ENCODE results near the gene DBP.
"Not testable (repeated sequence)": the region's sequence is repeated elsewhere in the genome, so short reads cannot be mapped to it uniquely, and the experiment has no call there.

DBP gene

DNA sequence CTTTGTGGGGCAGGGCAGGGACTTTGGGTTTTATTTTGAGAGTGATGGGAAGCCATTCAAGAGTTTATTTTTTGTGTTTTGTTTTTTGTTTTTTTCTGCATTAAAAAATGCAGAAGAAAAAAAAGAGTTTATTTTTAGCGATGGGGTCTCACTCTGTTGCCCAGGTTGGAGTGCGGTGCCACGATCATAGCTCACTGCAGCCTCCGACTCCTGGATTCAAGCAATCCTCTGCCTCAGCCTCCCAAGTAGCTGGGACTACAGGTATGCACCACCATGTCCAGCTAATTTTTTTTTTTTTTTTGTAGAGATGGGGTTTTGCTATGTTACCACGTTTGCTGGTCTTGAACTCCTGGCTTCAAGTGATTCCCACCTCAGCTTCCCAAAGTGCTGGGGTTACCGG lies 21.3 kb upstream of the DBP start:
- TF ChIP-seq, protein P1, sequence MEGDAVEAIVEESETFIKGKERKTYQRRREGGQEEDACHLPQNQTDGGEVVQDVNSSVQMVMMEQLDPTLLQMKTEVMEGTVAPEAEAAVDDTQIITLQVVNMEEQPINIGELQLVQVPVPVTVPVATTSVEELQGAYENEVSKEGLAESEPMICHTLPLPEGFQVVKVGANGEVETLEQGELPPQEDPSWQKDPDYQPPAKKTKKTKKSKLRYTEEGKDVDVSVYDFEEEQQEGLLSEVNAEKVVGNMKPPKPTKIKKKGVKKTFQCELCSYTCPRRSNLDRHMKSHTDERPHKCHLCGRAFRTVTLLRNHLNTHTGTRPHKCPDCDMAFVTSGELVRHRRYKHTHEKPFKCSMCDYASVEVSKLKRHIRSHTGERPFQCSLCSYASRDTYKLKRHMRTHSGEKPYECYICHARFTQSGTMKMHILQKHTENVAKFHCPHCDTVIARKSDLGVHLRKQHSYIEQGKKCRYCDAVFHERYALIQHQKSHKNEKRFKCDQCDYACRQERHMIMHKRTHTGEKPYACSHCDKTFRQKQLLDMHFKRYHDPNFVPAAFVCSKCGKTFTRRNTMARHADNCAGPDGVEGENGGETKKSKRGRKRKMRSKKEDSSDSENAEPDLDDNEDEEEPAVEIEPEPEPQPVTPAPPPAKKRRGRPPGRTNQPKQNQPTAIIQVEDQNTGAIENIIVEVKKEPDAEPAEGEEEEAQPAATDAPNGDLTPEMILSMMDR (conservative IDR thresholded peaks at IDR 0.05; ENCODE audit: low read depth, low read length) = no peak
- no peak overlapping the region for H3K4me2 ChIP-seq
- no peaks in the 10 kb centered on the region for H4K20me1 ChIP-seq (ENCODE audit: insufficient read depth)
- no peaks in the 10 kb centered on the region for H3K79me2 ChIP-seq (ENCODE audit: insufficient read depth, low read depth)
- peaks cover 19% of the 10 kb centered on the region for H3K4me1 ChIP-seq (ENCODE audit: low read depth, poor library complexity, severe bottlenecking)
- H3K27ac ChIP-seq = no peak overlapping the region
- H2AFZ ChIP-seq (ENCODE audit: low read depth) = no peak overlapping the region
- H3K9ac ChIP-seq = no peak overlapping the region
- no peak overlapping the region for H3K4me3 ChIP-seq (IDR thresholded peaks at IDR 0.05; ENCODE audit: insufficient read depth, low read depth, low read length)
- H3K36me3 ChIP-seq (ENCODE audit: insufficient read depth) = no peaks in the 10 kb centered on the region
- peaks cover 34% of the 10 kb centered on the region for H3K27me3 ChIP-seq (ENCODE audit: insufficient read depth, low read depth)

GRCh38 chr19:48657828-48658227 lies 20.6 kb upstream of the DBP start:
- Histone ChIP-seq H3K4me1 (ENCODE audit: low read depth, poor library complexity, severe bottlenecking) (peaks cover 19% of the 10 kb centered on the region), H3K27me3 (ENCODE audit: insufficient read depth, low read depth) (peaks cover 34% of the 10 kb centered on the region)
- H3K79me2 ChIP-seq (ENCODE audit: insufficient read depth, low read depth); H3K36me3 ChIP-seq (ENCODE audit: insufficient read depth); H3K27ac ChIP-seq; H3K9ac ChIP-seq; H4K20me1 ChIP-seq (ENCODE audit: insufficient read depth); H2AFZ ChIP-seq (ENCODE audit: low read depth); H3K4me2 ChIP-seq; H3K4me3 ChIP-seq (IDR thresholded peaks at IDR 0.05; ENCODE audit: insufficient read depth, low read depth, low read length): not testable (repeated sequence)

- Histone ChIP-seq H3K4me2 (no peak overlapping the region), H3K36me3 (ENCODE audit: insufficient read depth) (no peaks in the 10 kb centered on the region)
Observed at GRCh38 chr19:48656840-48657474, 19.8 kb upstream of the DBP start.

GRCh38 chr19:48654299-48655059 lies 17.3 kb upstream of the DBP start:
- Histone ChIP-seq H3K27ac (no peak overlapping the region), H2AFZ (ENCODE audit: low read depth) (no peak overlapping the region), H3K4me3 (IDR thresholded peaks at IDR 0.05; ENCODE audit: insufficient read depth, low read depth, low read length) (no peak overlapping the region), H4K20me1 (ENCODE audit: insufficient read depth) (no peaks in the 10 kb centered on the region), H3K36me3 (ENCODE audit: insufficient read depth) (no peaks in the 10 kb centered on the region), H3K4me1 (ENCODE audit: low read depth, poor library complexity, severe bottlenecking) (peaks cover 6% of the 10 kb centered on the region), H3K79me2 (ENCODE audit: insufficient read depth, low read depth) (no peaks in the 10 kb centered on the region), H3K4me2 (no peak overlapping the region), H3K27me3 (ENCODE audit: insufficient read depth, low read depth) (peaks cover 34% of the 10 kb centered on the region), H3K9ac (no peak overlapping the region)
- TF ChIP-seq, protein P1 (conservative IDR thresholded peaks at IDR 0.05; ENCODE audit: low read depth, low read length) = no peak

More at GRCh38 chr19:48656840-48657474, 19.8 kb upstream of the DBP start:
- H3K4me3 ChIP-seq (IDR thresholded peaks at IDR 0.05; ENCODE audit: insufficient read depth, low read depth, low read length) = no peak overlapping the region
- H4K20me1 ChIP-seq (ENCODE audit: insufficient read depth) = no peaks in the 10 kb centered on the region
- no peaks in the 10 kb centered on the region for H3K79me2 ChIP-seq (ENCODE audit: insufficient read depth, low read depth)
- H3K4me1 ChIP-seq (ENCODE audit: low read depth, poor library complexity, severe bottlenecking) = peaks cover 19% of the 10 kb centered on the region
- H3K27me3 ChIP-seq (ENCODE audit: insufficient read depth, low read depth) = peaks cover 34% of the 10 kb centered on the region
- no peak overlapping the region for H2AFZ ChIP-seq (ENCODE audit: low read depth)
- H3K9ac ChIP-seq = no peak overlapping the region
- TF ChIP-seq, protein P1 (conservative IDR thresholded peaks at IDR 0.05; ENCODE audit: low read depth, low read length) = no peak
- no peak overlapping the region for H3K27ac ChIP-seq

GRCh38 chr19:48651683-48652048 lies 14.5 kb upstream of the DBP start:
- Histone ChIP-seq H3K4me2 (no peak overlapping the region), H3K9ac (no peak overlapping the region), H3K27me3 (ENCODE audit: insufficient read depth, low read depth) (peaks cover 20% of the 10 kb centered on the region), H2AFZ (ENCODE audit: low read depth) (no peak overlapping the region), H3K79me2 (ENCODE audit: insufficient read depth, low read depth) (no peaks in the 10 kb centered on the region), H3K27ac (no peak overlapping the region), H3K36me3 (ENCODE audit: insufficient read depth) (no peaks in the 10 kb centered on the region), H3K4me3 (IDR thresholded peaks at IDR 0.05; ENCODE audit: insufficient read depth, low read depth, low read length) (no peak overlapping the region), H3K4me1 (ENCODE audit: low read depth, poor library complexity, severe bottlenecking) (peaks cover 11% of the 10 kb centered on the region), H4K20me1 (ENCODE audit: insufficient read depth) (no peaks in the 10 kb centered on the region)
- TF ChIP-seq, protein P1 (conservative IDR thresholded peaks at IDR 0.05; ENCODE audit: low read depth, low read length) = no peak

Measured in KMS-11 (cell line).